ENCODE measurements around the gene FBXO47.

FBXO47 gene

GRCh38 chr17:38967290-38967738 is at the start of gene FBXO47:
FBXO47 (minus strand) TSS chr17:38967403; CDS start chr17:38963025, 4,378 bp downstream.
- Histone ChIP-seq H3K4me3 (ENCODE audit: low read depth in 1 of 5, low read length in 5 of 5) (peak within 1 kb of the TSS; percentile 58 to 66 (median 63)), H3K4me1 (ENCODE audit: control insufficient read depth in 5 of 5, insufficient read depth in 5 of 5, low read length in 5 of 5) (peaks cover 0 to 10% (median 8%) of the 10 kb centered on the region in 5 donors), H3K36me3 (ENCODE audit: control insufficient read depth in 5 of 5, insufficient read depth in 5 of 5, low read length in 5 of 5) (no peaks in the 10 kb centered on the region), H3K27ac (ENCODE audit: low read depth, low read length) (peak within 1 kb of the TSS; percentile 90), H3K9me3 (ENCODE audit: control insufficient read depth in 5 of 5, low read length in 5 of 5) (no peaks in the 10 kb centered on the region), H3K9ac (ENCODE audit: low read length in 5 of 5) (peak within 1 kb of the TSS; percentile 73 to 84 (median 78)), H3K27me3 (ENCODE audit: control insufficient read depth in 5 of 5, insufficient read depth in 4 of 5, low read length in 5 of 5) (no peaks in the 10 kb centered on the region)

- Histone ChIP-seq H3K36me3 (ENCODE audit: control insufficient read depth in 5 of 5, insufficient read depth in 5 of 5, low read length in 5 of 5) (no peaks in the 10 kb centered on the region), H3K4me3 (ENCODE audit: low read depth in 1 of 5, low read length in 5 of 5) (no peak overlapping the region), H3K4me1 (ENCODE audit: control insufficient read depth in 5 of 5, insufficient read depth in 5 of 5, low read length in 5 of 5) (peaks cover 0 to 23% (median 8%) of the 10 kb centered on the region in 5 donors), H3K9me3 (ENCODE audit: control insufficient read depth in 5 of 5, low read length in 5 of 5) (no peaks in the 10 kb centered on the region), H3K27ac (ENCODE audit: low read depth, low read length) (no peak overlapping the region), H3K9ac (ENCODE audit: low read length in 5 of 5) (no peak overlapping the region), H3K27me3 (ENCODE audit: control insufficient read depth in 5 of 5, insufficient read depth in 4 of 5, low read length in 5 of 5) (no peaks in the 10 kb centered on the region)
Observed at GRCh38 chr17:39016193-39017153, 49.3 kb upstream of the FBXO47 start.

- no peak overlapping the region for H3K9ac ChIP-seq (ENCODE audit: low read length in 5 of 5)
- H3K4me1 ChIP-seq (ENCODE audit: control insufficient read depth in 5 of 5, insufficient read depth in 5 of 5, low read length in 5 of 5) = peaks cover 0 to 23% (median 8%) of the 10 kb centered on the region in 5 donors
- H3K27ac ChIP-seq (ENCODE audit: low read depth, low read length) = no peak overlapping the region
- no peaks in the 10 kb centered on the region for H3K9me3 ChIP-seq (ENCODE audit: control insufficient read depth in 5 of 5, low read length in 5 of 5)
- H3K4me3 ChIP-seq (ENCODE audit: low read depth in 1 of 5, low read length in 5 of 5) = no peak overlapping the region
- no peaks in the 10 kb centered on the region for H3K36me3 ChIP-seq (ENCODE audit: control insufficient read depth in 5 of 5, insufficient read depth in 5 of 5, low read length in 5 of 5)
- no peaks in the 10 kb centered on the region for H3K27me3 ChIP-seq (ENCODE audit: control insufficient read depth in 5 of 5, insufficient read depth in 4 of 5, low read length in 5 of 5)
Observed at GRCh38 chr17:39015546-39015935, 48.3 kb upstream of the FBXO47 start.

- Histone ChIP-seq H3K36me3 (ENCODE audit: control insufficient read depth in 5 of 5, insufficient read depth in 5 of 5, low read length in 5 of 5) (no peaks in the 10 kb centered on the region), H3K4me1 (ENCODE audit: control insufficient read depth in 5 of 5, insufficient read depth in 5 of 5, low read length in 5 of 5) (peaks cover 0 to 23% (median 8%) of the 10 kb centered on the region in 5 donors), H3K27me3 (ENCODE audit: control insufficient read depth in 5 of 5, insufficient read depth in 4 of 5, low read length in 5 of 5) (no peaks in the 10 kb centered on the region), H3K9me3 (ENCODE audit: control insufficient read depth in 5 of 5, low read length in 5 of 5) (no peaks in the 10 kb centered on the region), H3K27ac (ENCODE audit: low read depth, low read length) (no peak overlapping the region), H3K4me3 (ENCODE audit: low read depth in 1 of 5, low read length in 5 of 5) (no peak overlapping the region), H3K9ac (ENCODE audit: low read length in 5 of 5) (no peak overlapping the region)
Observed at GRCh38 chr17:39014795-39015545, 47.8 kb upstream of the FBXO47 start.

- Histone ChIP-seq H3K4me1 (ENCODE audit: control insufficient read depth in 5 of 5, insufficient read depth in 5 of 5, low read length in 5 of 5) (peaks cover 0 to 23% (median 8%) of the 10 kb centered on the region in 5 donors), H3K9ac (ENCODE audit: low read length in 5 of 5) (no peak overlapping the region), H3K27me3 (ENCODE audit: control insufficient read depth in 5 of 5, insufficient read depth in 4 of 5, low read length in 5 of 5) (no peaks in the 10 kb centered on the region), H3K4me3 (ENCODE audit: low read depth in 1 of 5, low read length in 5 of 5) (no peak overlapping the region), H3K9me3 (ENCODE audit: control insufficient read depth in 5 of 5, low read length in 5 of 5) (no peaks in the 10 kb centered on the region), H3K36me3 (ENCODE audit: control insufficient read depth in 5 of 5, insufficient read depth in 5 of 5, low read length in 5 of 5) (no peaks in the 10 kb centered on the region), H3K27ac (ENCODE audit: low read depth, low read length) (no peak overlapping the region)
Observed at GRCh38 chr17:39014044-39014794, 47.0 kb upstream of the FBXO47 start.

GRCh38 chr17:39012725-39013124 is 45.5 kb upstream of the FBXO47 start:
- H3K9me3 ChIP-seq (ENCODE audit: control insufficient read depth in 5 of 5, low read length in 5 of 5) = peaks cover 0 to 4% (median 0%) of the 10 kb centered on the region in 5 donors
- H3K27me3 ChIP-seq (ENCODE audit: control insufficient read depth in 5 of 5, insufficient read depth in 4 of 5, low read length in 5 of 5) = no peaks in the 10 kb centered on the region
- no peak overlapping the region for H3K9ac ChIP-seq (ENCODE audit: low read length in 5 of 5)
- H3K27ac ChIP-seq (ENCODE audit: low read depth, low read length) = no peak overlapping the region
- peaks cover 0 to 13% (median 0%) of the 10 kb centered on the region in 5 donors for H3K4me1 ChIP-seq (ENCODE audit: control insufficient read depth in 5 of 5, insufficient read depth in 5 of 5, low read length in 5 of 5)
- no peak overlapping the region for H3K4me3 ChIP-seq (ENCODE audit: low read depth in 1 of 5, low read length in 5 of 5)
- H3K36me3 ChIP-seq (ENCODE audit: control insufficient read depth in 5 of 5, insufficient read depth in 5 of 5, low read length in 5 of 5) = no peaks in the 10 kb centered on the region

- Histone ChIP-seq H3K36me3 (ENCODE audit: control insufficient read depth in 5 of 5, insufficient read depth in 5 of 5, low read length in 5 of 5) (no peaks in the 10 kb centered on the region), H3K27me3 (ENCODE audit: control insufficient read depth in 5 of 5, insufficient read depth in 4 of 5, low read length in 5 of 5) (no peaks in the 10 kb centered on the region), H3K9ac (ENCODE audit: low read length in 5 of 5) (no peak overlapping the region)
Observed at GRCh38 chr17:39011907-39012468, 44.8 kb upstream of the FBXO47 start.

GRCh38 chr17:39009581-39010001 is 42.4 kb upstream of the FBXO47 start:
- Histone ChIP-seq H3K4me3 (ENCODE audit: low read depth in 1 of 5, low read length in 5 of 5) (no peak overlapping the region), H3K27ac (ENCODE audit: low read depth, low read length) (no peak overlapping the region), H3K9me3 (ENCODE audit: control insufficient read depth in 5 of 5, low read length in 5 of 5) (peaks cover 0 to 4% (median 0%) of the 10 kb centered on the region in 5 donors), H3K27me3 (ENCODE audit: control insufficient read depth in 5 of 5, insufficient read depth in 4 of 5, low read length in 5 of 5) (no peaks in the 10 kb centered on the region), H3K36me3 (ENCODE audit: control insufficient read depth in 5 of 5, insufficient read depth in 5 of 5, low read length in 5 of 5) (no peaks in the 10 kb centered on the region), H3K9ac (ENCODE audit: low read length in 5 of 5) (no peak overlapping the region), H3K4me1 (ENCODE audit: control insufficient read depth in 5 of 5, insufficient read depth in 5 of 5, low read length in 5 of 5) (no peaks in the 10 kb centered on the region)

More at GRCh38 chr17:39011907-39012468, 44.8 kb upstream of the FBXO47 start:
- H3K9me3 ChIP-seq (ENCODE audit: control insufficient read depth in 5 of 5, low read length in 5 of 5) = peaks cover 0 to 4% (median 0%) of the 10 kb centered on the region in 5 donors
- peaks cover 0 to 13% (median 0%) of the 10 kb centered on the region in 5 donors for H3K4me1 ChIP-seq (ENCODE audit: control insufficient read depth in 5 of 5, insufficient read depth in 5 of 5, low read length in 5 of 5)
- H3K4me3 ChIP-seq (ENCODE audit: low read depth in 1 of 5, low read length in 5 of 5) = no peak overlapping the region
- H3K27ac ChIP-seq (ENCODE audit: low read depth, low read length) = no peak overlapping the region

- Histone ChIP-seq H3K27ac (ENCODE audit: low read depth, low read length) (no peak overlapping the region), H3K4me3 (ENCODE audit: low read depth in 1 of 5, low read length in 5 of 5) (no peak overlapping the region), H3K9ac (ENCODE audit: low read length in 5 of 5) (no peak overlapping the region), H3K4me1 (ENCODE audit: control insufficient read depth in 5 of 5, insufficient read depth in 5 of 5, low read length in 5 of 5) (peaks cover 0 to 7% (median 4%) of the 10 kb centered on the region in 5 donors), H3K36me3 (ENCODE audit: control insufficient read depth in 5 of 5, insufficient read depth in 5 of 5, low read length in 5 of 5) (no peaks in the 10 kb centered on the region), H3K9me3 (ENCODE audit: control insufficient read depth in 5 of 5, low read length in 5 of 5) (peaks cover 0 to 4% (median 0%) of the 10 kb centered on the region in 5 donors), H3K27me3 (ENCODE audit: control insufficient read depth in 5 of 5, insufficient read depth in 4 of 5, low read length in 5 of 5) (no peaks in the 10 kb centered on the region)
Observed at GRCh38 chr17:39008633-39009032, 41.4 kb upstream of the FBXO47 start.

Data from subcutaneous abdominal adipose tissue (tissue), 5 donors.